Right atrium auricular region (tissue), 2 donors: ENCODE results near the gene TEX35. TPM values are rescaled to one million over a fixed set of nuclear protein-coding genes. Genes with fewer than 3 reads are reported as not detected.

ENCODE experiments used
- DNase-seq: peaks from one replicate; pipeline ENCODE4 v3.0.0-alpha.2; 2019; ENCODE audit warnings: low spot score
- H3K27ac ChIP-seq, 2 donors: fragments of 200-600 bp; sonication (generic); 1 replicate in 1 of 2; 2 replicates in 1 of 2; pipeline ENCODE4 v1.5.1; 2016 to 2019
- H3K27me3 ChIP-seq, 2 donors: fragments of 200-600 bp; sonication (generic); one replicate each; pipeline versions ENCODE4 v1.5.1 to v1.6.0; 2017 to 2019
- H3K36me3 ChIP-seq: fragments of 200-600 bp; sonication (generic); one replicate; pipeline ENCODE4 v1.5.1; 2016
- H3K4me1 ChIP-seq, 2 donors: fragments of 200-600 bp; sonication (generic); one replicate each; pipeline versions ENCODE4 v1.5.1 to v1.6.0; 2017 to 2019
- H3K4me3 ChIP-seq, 2 donors: fragments of 200-600 bp; sonication (generic); 1 replicate in 1 of 2; 2 replicates in 1 of 2; pipeline ENCODE4 v1.5.1; 2017 to 2019; ENCODE audit warnings: mild to moderate bottlenecking in 1 of 2, moderate library complexity in 1 of 2
- H3K9me3 ChIP-seq, 2 donors: fragments of 200-600 bp; sonication (generic); one replicate each; pipeline ENCODE4 v1.5.1; 2019
- total RNA-seq, 2 donors: library from RNA; depleted of rRNA; stranded (reverse); fragments of >200 nt; gene quantifications; one replicate each; pipeline ENCODE4 v1.1.0, GENCODE V29; 2016
- TF ChIP-seq, protein P1 (sequence below), 2 donors: fragments of 200-600 bp; sonication (generic); IDR thresholded peaks; one replicate each; pipeline ENCODE4 v1.5.1; 2019; ENCODE audit warnings: antibody characterized with exemption in 2 of 2

The TEX35 gene
- total RNA-seq, 2 donors from 2014 or later, result 0.33 TPM; not detected in 1

DNA sequence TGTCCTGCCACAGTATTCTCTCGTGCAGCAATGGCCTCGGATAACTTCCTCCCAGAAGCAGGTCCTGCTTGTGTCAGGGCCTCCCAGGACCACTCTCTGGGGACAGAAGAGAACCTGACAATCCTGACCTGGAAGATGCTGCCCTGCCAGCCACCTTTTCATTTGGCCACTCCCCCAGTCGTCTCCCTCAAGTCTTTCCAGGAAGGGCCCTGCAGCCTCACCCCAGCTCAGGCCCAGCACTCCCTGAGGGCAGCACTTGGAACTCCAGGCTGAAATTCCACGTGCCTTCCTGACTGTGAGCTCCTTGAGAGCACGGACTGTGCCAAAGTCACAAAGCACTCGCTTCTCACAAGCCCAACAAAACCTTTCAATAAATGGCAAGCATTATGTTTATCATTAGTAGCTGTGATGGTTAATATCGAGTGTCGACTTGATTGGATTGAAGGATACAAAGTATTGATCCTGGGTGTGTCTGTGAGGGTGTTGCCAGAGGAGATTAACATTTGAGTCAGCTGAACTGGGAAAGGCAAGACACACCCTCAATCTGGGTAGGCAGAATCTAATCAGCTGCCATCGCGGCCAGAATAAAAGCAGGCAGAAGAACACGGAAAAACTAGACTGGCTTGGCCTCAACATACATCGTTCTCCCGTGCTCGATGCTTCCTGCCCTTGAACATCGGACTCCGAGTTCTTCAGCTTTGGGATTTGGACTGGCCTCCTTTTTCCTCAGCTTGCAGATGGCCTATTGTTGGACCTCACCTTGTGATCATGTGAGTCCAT is 13.8 kb upstream of the TEX35 start:
- no peaks in the 10 kb centered on the region for H3K36me3 ChIP-seq
- no peak overlapping the region for H3K27ac ChIP-seq
- TF ChIP-seq, protein P1, sequence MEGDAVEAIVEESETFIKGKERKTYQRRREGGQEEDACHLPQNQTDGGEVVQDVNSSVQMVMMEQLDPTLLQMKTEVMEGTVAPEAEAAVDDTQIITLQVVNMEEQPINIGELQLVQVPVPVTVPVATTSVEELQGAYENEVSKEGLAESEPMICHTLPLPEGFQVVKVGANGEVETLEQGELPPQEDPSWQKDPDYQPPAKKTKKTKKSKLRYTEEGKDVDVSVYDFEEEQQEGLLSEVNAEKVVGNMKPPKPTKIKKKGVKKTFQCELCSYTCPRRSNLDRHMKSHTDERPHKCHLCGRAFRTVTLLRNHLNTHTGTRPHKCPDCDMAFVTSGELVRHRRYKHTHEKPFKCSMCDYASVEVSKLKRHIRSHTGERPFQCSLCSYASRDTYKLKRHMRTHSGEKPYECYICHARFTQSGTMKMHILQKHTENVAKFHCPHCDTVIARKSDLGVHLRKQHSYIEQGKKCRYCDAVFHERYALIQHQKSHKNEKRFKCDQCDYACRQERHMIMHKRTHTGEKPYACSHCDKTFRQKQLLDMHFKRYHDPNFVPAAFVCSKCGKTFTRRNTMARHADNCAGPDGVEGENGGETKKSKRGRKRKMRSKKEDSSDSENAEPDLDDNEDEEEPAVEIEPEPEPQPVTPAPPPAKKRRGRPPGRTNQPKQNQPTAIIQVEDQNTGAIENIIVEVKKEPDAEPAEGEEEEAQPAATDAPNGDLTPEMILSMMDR (IDR thresholded peaks at IDR 0.05), result no peak
- H3K4me3 ChIP-seq, result no peak overlapping the region
- H3K4me1 ChIP-seq, result peaks cover 0 to 4% of the 10 kb centered on the region in 2 donors
- no peaks in the 10 kb centered on the region for H3K9me3 ChIP-seq
- DNase-seq, result peak; percentile 54
- no peaks in the 10 kb centered on the region for H3K27me3 ChIP-seq

DNA sequence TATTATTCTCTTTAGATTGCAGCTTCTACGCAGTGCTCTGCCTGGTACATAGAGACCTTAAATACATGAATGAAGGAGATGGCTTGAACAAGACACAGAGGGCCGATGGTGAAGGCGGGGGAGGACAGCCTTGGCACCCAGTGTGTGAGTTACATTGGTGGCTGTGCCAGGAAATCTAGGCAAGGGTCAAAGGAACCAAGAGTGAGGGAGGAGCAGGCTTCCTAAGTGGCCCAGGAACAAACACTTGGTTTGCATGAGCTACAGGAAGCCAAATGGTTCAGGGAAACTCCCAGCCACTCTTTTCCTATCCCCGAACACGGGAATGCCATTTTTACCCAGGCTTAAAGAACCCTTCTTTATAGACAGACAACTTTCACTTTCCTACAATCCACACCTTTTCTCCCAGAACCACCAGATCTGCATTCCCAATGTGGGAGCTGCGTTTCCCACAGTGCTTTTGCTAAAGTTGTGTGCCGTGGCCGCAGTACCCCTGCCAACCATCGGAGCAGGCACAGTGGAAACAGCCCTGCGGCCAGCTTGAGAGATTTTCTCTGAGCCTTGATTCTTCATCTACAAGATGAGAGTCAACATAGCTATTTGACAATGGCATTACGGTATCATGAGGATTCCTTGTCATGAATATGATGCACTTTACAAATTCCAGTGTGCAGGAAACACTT is 12.7 kb upstream of the TEX35 start:
- Histone ChIP-seq H3K9me3 (no peaks in the 10 kb centered on the region), H3K4me1 (peaks cover 0 to 4% of the 10 kb centered on the region in 2 donors), H3K4me3 (no peak overlapping the region), H3K27me3 (no peaks in the 10 kb centered on the region), H3K36me3 (no peaks in the 10 kb centered on the region), H3K27ac (no peak overlapping the region)
- TF ChIP-seq, protein P1 (IDR thresholded peaks at IDR 0.05), result peak in 1 of 2 donors; percentile 29
- peak; percentile 43 for DNase-seq

DNA sequence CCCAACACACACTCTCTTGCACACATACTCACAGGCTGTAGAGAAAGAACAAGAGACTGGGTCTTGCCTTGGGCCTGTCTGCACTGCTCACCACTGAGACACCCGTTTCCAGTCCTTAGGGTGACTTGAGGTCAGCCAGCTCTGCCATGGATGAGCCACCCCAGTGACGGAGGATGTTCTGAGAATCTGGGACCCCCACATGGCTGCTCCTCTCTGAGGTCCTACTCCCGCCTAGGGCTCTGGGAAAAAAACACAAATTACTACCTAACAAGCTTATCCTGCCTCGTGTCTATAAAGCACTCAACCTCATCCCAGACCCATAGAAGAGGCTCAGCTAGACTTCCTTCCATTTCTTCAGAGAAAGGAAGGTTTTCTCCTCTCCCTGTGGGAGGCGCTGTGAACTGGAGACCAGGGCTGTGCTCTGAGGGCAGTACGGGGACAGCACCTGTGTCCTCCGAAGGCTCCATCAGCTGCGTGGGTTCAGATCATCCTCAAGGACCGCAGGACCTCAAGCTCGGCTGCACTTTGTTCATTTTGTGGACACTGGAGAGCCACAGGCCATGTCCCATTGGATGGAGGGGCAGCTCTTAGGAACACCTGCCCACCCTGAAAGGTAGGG is 11.9 kb upstream of the TEX35 start:
- H3K9me3 ChIP-seq, result no peaks in the 10 kb centered on the region
- peaks cover 0 to 4% of the 10 kb centered on the region in 2 donors for H3K4me1 ChIP-seq
- H3K27me3 ChIP-seq, result no peaks in the 10 kb centered on the region
- DNase-seq, result peak; percentile 26
- H3K36me3 ChIP-seq, result no peaks in the 10 kb centered on the region
- no peak overlapping the region for H3K4me3 ChIP-seq
- H3K27ac ChIP-seq, result no peak overlapping the region
- TF ChIP-seq, protein P1 (IDR thresholded peaks at IDR 0.05), result no peak

DNA sequence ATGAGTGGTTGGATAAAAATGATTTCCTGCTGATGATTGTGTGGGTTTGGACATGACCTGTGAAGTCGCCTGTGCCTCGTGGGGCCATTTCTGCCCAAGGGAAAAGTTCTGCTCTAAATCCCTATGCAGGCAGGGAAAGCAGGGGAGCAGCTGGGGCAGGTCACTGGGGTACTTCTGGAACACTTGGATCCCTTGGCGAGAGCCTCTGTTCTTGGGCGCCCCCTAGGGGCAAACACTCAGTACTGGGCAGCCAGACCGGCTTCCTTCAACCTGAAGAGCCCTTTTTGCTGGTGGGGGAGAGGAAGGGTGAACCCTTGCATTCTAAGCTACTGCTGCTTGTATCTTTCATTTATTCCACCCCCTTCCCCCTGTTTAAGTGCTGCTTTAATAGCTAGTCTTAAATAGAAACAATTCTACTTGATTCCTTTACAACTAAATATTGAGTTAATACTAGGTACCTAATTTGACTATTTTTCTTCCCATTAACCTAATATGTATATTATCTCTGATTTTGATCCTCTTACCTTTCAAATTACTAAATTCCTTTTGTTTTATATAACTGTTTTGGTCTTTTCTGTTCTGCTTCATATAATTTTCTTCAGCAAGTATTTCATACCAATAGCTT is 11.1 kb upstream of the TEX35 start:
- TF ChIP-seq, protein P1 (IDR thresholded peaks at IDR 0.05), result peak; percentile 64 to 95

DNA sequence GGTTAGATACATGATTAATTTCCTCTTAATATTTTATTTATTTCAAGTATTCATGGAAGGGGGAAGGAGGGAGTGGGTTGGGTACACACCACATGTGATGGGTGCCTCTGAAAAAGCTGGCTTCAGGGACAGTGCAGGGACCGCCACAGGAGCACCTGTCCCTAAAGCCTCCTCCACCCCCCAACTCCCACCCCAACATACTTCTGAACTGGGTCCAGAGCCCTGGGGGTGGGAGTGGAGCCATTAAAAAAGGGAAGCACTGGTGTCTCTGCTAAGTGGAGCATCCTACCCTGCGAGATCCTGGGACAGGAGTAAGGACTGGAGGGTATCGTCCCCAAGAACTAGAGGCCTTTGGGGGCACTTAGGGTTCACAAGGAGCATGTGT is 10.6 kb upstream of the TEX35 start:
- Histone ChIP-seq H3K9me3 (no peaks in the 10 kb centered on the region), H3K4me3 (no peak overlapping the region), H3K27ac (no peak overlapping the region), H3K27me3 (no peaks in the 10 kb centered on the region), H3K36me3 (no peaks in the 10 kb centered on the region), H3K4me1 (peaks cover 0 to 10% of the 10 kb centered on the region in 2 donors)
- DNase-seq, result no peak
- TF ChIP-seq, protein P1 (IDR thresholded peaks at IDR 0.05), result no peak

More for the DNA sequence above, 11.1 kb upstream of the TEX35 start:
- no peaks in the 10 kb centered on the region for H3K9me3 ChIP-seq
- peaks cover 0 to 10% of the 10 kb centered on the region in 2 donors for H3K4me1 ChIP-seq
- no peaks in the 10 kb centered on the region for H3K27me3 ChIP-seq
- peak; percentile 66 for DNase-seq
- H3K27ac ChIP-seq, result no peak overlapping the region
- H3K36me3 ChIP-seq, result no peaks in the 10 kb centered on the region
- H3K4me3 ChIP-seq, result no peak overlapping the region
